Stimulated activated CD4-positive, alpha-beta T cell treated with anti-CD3 and anti-CD28 coated beads, Interleukin-1b, Interleukin-23, amount 100 ng/mL, for 1 hour (primary cell): ENCODE measurements around the gene MYO7A.
"Not testable (repeated sequence)": the region's sequence is repeated elsewhere in the genome, so short reads cannot be mapped to it uniquely, and the experiment has no call there.

Experiments
- DNase-seq, 2 donors: peaks; one replicate each; pipeline ENCODE4 v3.0.0-alpha.2; 2020; ENCODE audit warnings: low read depth in 2 of 2

MYO7A gene

GRCh38 chr11:77093056-77093891 is 34.8 kb upstream of the MYO7A start:
- no peak for DNase-seq

GRCh38 chr11:77093987-77094840 is 33.8 kb upstream of the MYO7A start:
- no peak for DNase-seq

DNA sequence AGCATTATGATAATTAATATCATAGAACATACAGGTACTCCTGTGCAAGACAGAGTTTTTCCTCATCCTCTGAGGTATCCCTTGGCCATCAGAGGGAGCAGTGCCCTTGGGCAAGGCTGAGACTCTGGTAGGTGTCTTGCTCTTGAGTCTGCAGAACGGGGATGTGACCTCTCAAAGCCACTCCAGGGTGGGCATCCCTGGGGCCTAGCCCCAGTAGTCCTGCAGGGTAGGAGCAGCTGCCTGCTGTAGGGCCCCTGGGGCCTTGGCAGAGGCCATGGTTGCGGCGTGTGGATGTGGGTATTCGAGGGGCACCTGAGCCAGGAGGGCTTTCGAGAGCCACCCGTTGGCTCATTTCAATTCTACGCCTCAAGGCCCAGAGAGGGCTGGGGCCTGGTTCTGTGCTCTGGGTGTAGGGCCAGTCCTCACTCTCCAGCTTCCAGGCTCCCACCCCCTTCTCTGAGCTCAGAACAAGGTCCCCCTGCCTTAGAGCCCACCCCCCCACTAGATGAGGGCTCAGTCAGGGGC is 33.1 kb upstream of the MYO7A start:
- no peak for DNase-seq

- DNase-seq: no peak
Measured at GRCh38 chr11:77095551-77096490, 32.2 kb upstream of the MYO7A start.

DNA sequence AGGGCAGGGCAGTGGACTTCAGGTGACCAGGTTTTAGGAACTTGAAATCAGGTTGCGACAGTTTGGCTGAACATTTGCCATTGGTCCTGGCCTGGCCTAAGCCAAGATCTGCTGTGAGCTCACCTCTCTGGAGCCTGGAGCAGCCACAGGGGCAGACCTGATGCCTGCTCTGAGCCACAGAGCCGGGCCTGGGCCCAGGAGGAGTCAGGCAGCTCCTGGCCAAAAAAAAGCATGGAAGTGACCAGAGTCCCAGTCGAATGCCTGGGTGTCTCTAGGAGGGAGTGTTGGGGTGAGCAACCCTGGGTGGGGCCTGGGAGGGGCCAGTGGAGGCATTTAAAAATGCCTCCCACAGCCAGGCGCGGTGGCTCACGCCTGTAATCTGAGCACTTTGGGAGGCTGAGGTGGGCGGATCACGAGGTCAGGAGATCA is 31.4 kb upstream of the MYO7A start:
- DNase-seq: no peak

DNA sequence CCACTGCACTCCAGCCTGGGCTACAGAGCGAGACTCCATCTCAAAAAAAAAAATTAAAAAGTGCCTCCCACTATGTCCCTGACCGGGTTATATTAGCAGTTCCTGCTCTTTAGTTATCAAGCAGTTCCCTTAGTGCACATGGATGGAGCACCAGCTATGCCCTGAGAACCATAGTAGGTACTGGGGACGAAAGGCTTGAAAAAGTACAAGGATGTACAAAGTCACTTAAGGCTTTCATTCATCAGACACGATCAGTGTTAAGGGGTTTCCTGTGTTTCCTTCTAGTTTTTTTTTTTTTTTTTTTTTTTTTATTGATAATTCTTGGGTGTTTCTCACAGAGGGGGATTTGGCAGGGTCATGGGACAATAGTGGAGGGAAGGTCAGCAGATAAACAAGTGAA is 30.9 kb upstream of the MYO7A start:
- not testable (repeated sequence) for DNase-seq

GRCh38 chr11:77100166-77101042 is 27.6 kb upstream of the MYO7A start:
- no peak for DNase-seq

GRCh38 chr11:77101043-77101537 is 27.0 kb upstream of the MYO7A start:
- no peak for DNase-seq

- no peak for DNase-seq
Measured at GRCh38 chr11:77102246-77103210, 25.5 kb upstream of the MYO7A start, which contains the start of gene OMP. OMP (plus strand) TSS chr11:77102840; CDS start chr11:77102840, 0 bp downstream.

GRCh38 chr11:77103319-77103718 is 24.7 kb upstream of the MYO7A start:
- DNase-seq: no peak

GRCh38 chr11:77104727-77105126 is 23.3 kb upstream of the MYO7A start:
- no peak for DNase-seq

DNA sequence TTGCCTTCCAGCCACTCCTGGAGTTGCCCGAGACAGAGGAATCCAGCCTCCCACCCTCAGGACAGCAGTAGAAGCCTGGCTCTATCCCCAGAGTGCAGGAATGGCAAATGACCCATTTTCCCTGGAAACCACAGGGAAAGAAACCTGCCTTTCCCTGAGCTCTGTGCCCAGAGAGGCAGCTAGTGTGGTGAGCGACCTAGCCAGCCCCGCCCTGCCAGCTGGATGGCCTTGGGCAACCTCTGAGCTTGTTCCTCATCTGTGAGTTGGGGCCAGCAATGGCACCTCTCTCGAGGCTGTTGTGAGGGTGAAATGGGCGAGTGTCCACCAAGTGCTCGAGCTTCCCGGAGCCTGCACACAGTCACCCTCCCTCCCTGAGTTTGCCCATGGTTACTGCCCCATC is 21.7 kb upstream of the MYO7A start:
- DNase-seq: no peak

DNA sequence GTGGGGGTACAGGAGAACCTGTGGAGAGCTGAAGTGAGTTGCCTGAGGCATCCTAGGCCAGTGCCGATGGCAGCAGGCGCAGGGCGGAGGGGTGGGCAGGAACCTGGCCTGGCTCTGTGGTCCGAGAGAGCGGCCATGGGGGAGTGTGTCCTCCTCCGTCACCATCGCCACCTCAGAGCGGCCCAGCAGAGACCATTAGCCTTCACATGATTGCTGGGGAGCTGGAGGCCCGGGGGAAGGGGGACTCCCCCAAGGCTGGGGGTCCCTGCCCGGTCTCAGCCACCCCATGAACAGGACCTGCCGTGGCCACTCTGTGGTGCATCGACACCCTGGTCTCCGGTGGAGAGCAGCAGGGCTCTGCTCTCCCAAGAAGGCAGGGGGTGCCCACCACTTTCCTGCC is 21.3 kb upstream of the MYO7A start:
- no peak for DNase-seq

DNA sequence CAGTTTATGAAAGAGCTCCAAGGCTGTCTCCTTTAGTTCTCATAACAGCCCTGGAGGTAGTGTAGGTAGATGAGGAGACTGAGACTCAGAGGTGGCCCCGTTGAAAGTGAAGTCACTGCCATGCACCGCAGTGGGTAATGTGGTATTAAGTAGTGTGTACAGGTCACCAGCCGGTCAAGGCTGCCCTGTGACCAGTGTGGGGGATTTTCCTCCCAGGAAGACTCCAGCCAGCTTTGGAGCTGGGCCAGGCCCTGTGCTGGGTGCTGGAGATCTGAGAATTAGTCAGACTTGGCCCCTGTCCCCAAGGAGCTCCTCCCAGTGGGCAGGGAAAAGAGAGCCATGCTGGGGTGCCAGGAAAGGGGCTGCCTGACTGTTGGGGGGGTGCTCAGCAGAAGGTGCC is 20.1 kb upstream of the MYO7A start:
- DNase-seq: no peak

GRCh38 chr11:77108436-77108835 is 19.6 kb upstream of the MYO7A start:
- no peak for DNase-seq

GRCh38 chr11:77109236-77110019 is 18.6 kb upstream of the MYO7A start:
- no peak for DNase-seq

DNA sequence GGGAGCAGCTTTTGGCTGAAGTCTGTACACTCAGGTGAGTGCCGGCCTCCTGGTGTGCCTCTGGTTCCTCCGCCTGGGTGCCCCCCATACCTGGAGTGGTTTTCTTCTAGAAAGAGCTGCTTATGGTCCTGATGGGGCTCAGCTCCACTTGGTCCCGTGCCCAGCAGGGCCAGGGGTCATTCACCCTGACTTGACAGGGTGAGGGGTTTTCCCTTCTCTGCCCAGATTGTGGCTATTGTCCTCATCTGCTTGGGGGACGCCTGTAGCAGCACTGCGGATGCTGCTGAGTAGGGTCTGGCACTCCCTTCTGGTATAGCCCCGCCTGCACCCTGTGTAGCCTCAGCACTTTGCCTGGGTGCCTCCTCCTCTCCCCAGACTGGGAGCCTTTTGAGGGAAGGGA is 17.2 kb upstream of the MYO7A start:
- no peak for DNase-seq

DNA sequence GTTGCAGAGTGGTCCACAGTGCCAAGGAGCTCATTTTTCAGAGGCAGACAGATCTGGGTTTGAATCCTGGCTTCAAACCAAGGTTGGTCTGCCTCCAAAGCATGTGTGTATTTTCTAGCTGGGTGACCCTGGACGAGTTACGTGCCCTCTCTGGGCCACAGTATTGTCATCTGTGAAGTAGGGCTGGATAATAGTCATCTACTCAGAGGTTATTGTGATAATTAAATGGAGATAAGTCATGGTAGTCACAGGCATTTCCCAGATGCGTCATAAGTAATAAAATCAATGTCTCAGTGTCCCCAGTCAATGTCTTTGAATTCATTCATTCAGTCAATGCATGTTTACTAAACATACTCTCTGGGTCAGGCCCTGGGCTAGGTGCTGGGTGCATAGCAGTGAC is 16.8 kb upstream of the MYO7A start:
- no peak for DNase-seq
